ENCODE measurements around the gene SV2A.
"Not testable (repeated sequence)": the region's sequence is repeated elsewhere in the genome, so short reads cannot be mapped to it uniquely, and the experiment has no call there.

The SV2A gene

GRCh38 chr1:149929856-149930255 lies 12.2 kb upstream of the SV2A start:
- no peak for DNase-seq

DNA sequence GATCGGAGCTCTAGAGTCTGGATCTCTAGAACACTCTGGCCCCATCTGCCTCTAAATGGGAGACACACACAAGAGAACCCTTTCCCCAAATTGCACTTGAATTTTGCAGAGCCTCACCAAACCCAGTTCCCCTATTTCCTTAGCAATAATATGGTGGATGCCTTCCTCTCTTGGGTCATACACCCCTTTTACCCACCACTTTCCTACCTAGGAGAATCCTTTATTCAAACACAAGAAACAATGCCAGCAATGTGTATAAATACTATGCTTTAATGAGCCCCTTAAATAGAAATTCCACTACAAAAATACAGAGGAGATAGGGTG lies 10.7 kb upstream of the SV2A start:
- no peak for DNase-seq

GRCh38 chr1:149927563-149928400 lies 10.1 kb upstream of the SV2A start, which contains the start of gene SF3B4:
SF3B4 (minus strand) TSS chr1:149927803; CDS start chr1:149927759, 44 bp downstream.
- peak; percentile 95 to 96 for DNase-seq

DNA sequence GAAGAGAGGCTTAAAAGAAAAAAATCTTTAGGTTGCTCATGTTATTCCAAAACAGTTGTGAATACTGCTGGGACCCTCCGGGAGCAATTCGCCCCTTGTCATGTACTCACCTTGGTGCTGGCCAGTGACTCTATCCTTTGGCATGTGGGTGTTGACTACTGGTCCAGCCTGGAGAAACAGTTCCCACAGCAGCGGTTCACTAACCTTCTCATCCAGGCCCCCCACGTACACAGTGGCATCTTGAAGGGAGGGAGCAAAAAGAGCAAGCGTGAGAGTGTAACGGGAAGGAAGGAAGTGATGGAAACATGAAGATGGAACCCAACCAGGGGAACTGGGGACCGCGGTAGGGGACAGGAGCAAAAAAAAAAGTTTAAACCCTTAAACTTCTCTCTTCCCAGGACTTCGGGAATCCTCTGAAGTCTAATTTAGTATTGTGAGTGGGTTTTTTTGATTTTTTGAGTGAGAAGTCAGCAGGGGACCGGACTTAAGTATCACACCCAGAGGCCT lies 9.5 kb upstream of the SV2A start:
- no peak for DNase-seq

DNA sequence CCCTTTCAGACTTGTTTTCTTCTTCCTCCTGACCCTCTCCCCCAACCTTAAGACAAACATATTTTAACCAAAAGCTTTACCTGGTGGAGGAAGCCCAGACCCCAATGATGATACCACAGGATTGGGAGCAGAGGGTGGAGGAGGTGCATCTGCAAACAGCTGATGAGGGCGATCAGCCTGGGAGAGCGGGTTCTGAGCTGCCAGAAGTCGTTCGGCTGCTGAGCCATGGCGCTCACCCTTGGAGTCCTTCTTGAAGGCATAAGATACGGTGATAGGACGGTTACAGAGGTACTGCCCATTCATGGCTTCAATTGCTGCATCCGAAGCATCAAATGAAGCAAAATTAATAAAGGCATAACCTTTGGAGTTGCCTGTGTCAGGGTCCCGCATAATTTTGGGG lies 8.7 kb upstream of the SV2A start:
- DNase-seq, result no peak

GRCh38 chr1:149925751-149926150 lies 8.1 kb upstream of the SV2A start:
- DNase-seq, result no peak

DNA sequence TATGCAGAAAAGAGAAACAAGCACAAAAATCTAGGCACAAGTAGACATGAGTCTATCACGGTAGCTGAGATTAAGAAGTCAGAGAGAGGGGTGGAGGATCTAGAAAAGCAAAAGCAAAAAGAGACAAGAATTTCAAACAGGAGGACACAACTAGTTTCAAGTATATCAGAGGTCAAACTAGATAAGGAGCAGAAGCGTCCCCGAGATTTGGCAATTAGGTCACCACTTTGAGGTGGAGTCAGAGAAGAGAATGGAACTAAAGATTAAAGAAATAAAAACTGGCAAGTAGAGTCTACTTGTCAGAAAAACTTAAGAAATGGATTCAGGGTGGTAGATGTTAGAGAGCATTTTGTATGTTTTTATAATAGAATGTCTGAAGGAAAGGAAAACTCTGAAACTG lies 7.7 kb upstream of the SV2A start:
- no peak for DNase-seq

DNA sequence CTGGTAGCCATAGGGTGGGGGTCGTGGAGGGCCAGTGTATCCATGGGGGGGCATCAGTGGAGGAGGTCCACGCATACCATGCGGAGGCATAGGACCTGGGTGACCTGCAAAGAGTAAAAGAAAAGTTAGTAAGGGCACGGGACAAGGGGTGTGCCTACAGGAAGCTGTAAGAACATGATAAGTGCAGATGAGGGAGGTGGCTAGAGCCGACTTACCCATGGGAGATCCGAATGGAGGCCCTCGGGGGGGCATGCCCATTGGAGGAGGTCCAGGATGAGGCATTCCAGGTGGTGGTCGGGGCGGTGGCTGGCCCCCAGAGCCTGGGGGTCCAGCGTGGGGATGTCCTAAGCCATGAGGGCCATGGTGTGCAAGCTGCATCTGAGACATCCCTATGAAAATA lies 6.0 kb upstream of the SV2A start:
- no peak for DNase-seq

DNA sequence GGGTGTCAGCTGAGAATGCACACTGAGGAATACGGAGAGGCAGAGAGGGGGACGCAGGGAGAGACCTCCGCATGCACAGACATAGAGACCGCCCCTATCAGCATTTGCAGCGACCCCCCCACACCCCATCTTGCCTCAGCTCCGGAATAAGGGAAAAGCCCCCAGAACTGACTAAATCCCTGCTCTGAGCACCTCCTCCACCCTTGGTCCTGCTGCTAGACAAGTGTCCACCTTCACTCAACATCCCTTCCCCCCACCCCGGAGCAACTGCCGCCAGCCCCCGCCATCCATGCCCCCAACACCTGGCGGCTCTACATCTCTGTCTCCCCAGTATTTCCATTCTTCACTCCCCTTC lies 769 bp downstream of the SV2A start:
- no peak for DNase-seq

GRCh38 chr1:149916193-149916897 lies 1.3 kb downstream of the SV2A start:
- DNase-seq, result no peak

GRCh38 chr1:149915429-149916192 lies 2.0 kb downstream of the SV2A start:
- DNase-seq, result no peak

DNA sequence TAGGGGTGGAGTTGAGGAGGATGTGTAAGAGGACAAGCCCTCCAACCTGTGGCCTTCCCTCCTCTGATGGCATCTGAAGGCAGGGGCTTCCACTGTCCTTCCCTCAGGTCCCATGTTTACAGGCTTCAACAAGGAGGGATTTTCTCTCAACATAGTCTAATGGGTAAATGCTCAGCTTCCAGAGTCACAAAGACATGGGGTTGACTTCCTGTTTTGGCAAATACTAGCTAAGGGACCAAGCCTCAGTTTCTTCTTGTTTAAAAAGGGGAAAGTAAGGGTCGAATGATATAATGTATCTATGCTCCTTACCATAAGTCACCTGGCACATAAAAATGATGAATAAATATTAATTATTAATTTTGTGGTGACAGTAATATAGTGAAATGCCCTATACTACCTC lies 3.1 kb downstream of the SV2A start:
- DNase-seq, result no peak

DNA sequence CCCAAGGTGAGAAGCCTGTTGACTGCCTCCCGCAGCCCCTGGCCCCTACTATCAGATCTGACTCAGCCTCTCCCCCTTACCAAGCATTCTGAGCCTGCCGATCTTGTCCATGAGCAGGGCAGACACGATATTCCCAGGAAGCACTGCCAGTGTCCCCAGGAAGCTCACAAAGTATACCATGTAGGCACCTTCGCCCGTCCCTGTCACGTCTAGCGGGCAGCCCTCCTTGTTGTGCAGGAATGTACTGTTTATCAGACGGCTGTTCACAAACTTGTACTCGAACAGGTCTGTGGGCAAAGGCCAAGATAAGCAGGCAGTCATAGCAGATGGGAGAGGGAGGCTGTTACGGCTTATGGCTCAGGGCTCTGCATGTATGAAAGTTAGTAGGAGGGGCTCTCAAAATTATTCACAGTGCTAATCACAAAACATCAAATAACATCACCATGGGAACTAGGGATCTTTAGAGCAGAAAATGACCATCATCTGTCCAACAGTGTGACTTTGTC lies 11.0 kb downstream of the SV2A start:
- no peak for DNase-seq

DNA sequence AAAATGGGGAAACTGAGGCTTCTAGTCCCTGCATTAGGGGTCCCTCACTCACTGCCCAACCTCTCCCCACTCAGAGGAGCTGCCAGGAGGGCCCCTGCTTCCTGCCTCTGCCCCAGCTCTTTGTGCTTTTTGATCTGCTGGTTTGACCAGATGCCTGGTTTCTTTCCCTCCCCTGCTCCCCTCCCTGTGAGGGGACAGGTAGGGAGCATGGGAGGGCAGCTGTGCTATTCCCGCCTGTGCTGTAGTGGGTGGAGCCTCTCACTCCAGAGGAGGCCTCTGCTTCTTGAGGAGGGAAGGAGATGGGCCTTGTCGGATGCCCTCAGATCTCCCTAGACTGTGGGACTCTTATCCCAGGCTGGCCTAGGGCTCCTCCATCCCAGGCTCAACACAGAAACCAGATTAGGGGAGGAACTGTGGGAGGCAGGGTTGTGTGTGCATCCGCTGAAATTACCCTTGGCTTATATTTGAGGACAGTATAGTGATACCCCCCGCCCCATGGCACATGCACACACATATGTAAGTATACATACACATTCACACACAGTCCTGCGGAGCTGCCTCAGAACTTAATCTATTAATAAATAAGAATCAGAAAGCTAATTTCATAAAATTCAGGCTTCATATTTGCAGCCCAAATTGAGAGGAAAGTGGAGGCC lies 13.7 kb downstream of the SV2A start:
- no peak for DNase-seq

DNA sequence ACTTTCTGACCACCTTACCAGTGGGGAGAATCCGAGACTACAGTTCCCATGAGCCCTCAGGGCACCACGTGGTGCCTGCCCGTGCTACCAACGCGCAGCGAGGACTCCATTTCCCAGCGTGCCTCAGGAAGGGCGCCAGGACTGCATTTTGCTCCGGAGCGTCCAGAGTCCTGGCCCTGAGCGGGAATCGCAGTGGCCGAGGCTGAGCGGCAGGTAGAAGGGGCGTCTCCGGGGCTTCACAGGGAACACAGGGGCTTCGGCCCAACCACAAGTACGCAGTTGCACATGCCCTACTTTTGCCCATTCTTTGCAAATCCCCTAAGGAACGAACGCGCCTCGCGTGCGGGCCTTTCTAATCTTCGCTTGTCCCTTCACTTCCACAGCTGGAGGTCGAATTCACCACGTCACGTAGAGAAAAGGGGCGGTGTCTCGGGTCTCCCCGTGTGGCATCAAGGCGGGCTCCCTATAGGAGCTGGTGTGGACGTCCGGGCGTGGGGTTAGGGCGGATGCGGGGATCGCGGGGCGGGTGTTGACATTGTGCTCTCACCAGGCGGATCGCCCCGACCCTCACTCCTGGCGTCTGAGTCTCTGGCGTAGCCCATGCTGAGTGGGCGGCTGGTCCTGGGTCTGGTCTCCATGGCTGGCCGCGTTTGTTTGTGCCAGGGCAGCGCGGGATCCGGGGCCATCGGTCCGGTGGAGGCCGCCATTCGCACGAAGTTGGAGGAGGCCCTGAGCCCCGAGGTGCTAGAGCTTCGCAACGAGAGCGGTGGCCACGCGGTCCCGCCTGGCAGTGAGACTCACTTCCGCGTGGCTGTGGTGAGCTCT lies 18.0 kb downstream of the SV2A start, which contains the start of gene BOLA1:
TSS of gene BOLA1 (plus strand) at position 109 of the 825 bp plus-strand sequence. CDS start at position 601, 492 bp downstream.
- DNase-seq, result peak; percentile 82 to 86

- no peak for DNase-seq
These were observed 21.1 kb downstream of the SV2A start for GRCh38 chr1:149896575-149896974.

DNA sequence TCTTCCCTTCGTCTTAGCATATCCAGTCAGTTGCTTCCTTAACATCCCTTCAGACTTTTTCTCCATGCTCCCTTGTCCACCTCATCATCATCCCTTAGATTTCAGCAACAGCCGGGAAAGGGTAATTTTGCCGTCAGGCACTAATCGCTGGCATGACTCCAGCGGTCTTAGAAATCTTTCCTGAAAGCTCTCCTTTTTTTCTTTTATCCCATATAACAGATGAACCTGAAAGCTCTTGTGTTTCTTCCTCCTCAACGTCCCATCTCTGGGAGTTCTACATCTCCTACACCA lies 28.7 kb downstream of the SV2A start:
- no peak for DNase-seq

DNA sequence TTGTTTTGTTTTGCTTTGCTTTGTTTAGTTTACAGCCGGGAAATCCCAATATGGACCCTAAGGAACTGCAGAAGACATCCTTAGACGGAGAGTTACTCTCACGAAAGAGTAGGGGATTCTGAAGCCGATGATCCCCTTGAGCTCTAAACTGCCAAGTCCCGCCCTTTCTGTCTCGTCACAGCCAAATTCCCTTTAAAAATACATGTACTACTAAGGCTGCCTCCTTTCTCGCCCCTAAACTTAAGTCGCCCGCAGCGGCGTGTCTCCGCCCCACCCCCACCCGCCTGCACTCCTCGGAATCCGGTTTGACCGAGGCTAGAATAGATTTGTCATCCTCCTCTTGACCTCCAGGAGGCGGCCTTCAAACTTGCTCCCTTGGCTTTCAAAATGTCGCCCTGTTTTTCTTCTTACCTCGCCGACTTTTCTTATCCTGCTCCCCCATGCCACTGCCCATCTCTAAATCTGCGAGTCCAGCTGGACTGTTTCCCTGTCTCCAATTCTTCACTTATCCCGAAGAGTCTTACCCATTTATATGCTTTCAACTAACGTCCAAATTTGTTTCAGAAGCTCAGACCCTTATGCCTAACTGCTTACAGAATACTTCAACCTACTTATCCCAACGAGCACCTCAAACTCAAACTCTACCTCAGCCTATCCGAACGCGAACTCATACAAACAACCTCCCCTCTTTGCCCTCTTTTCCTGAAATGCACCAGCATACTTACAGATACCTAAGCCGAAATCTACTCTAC lies 29.2 kb downstream of the SV2A start:
- peak; percentile 83 to 86 for DNase-seq

DNA sequence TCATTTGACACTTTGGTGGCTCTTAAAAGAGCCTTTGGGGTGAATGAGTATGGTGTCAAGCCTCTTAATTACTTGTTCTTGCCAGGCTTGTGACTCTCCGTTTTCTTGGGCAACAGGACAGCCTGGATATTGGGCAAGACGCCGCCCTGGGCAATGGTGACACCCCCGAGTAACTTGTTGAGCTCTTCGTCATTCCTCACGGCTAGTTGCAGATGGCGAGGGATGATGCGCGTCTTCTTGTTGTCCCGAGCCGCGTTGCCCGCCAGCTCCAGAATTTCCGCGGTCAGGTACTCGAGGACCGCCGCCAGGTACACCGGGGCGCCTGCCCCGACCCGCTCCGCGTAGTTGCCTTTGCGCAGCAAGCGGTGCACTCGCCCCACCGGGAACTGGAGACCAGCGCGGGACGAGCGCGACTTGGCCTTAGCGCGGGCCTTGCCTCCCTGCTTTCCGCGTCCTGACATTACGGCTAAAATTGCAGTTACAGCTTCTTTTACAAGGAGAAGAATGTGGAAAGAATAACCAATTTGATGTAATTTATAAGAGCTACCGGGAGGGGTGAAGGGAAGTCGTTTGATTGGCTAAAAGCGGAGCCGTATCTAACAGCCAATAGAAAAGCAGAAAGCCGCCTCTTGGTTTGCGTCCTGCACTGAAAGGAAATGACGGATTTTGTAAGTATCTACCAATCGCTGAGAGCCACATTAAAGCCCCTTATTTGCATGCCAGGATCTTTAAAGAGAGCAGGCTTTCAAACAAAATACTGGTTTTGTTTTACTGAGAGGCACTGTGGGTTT lies 30.0 kb downstream of the SV2A start:
- peak; percentile 65 to 71 for DNase-seq

- not testable (repeated sequence) for DNase-seq
These were observed 30.5 kb downstream of the SV2A start for GRCh38 chr1:149887196-149887455.
